ENCODE measurements around the gene TOM1.

Gene TOM1

GRCh38 chr22:35299673-35300499 lies at the start of gene TOM1:
TSS of gene TOM1 (plus strand) at chr22:35299894. CDS start at chr22:35299929, 35 bp downstream.
- DNase-seq (ENCODE audit: low spot score), result peak; percentile 92
- H3K4me3 ChIP-seq (ENCODE audit: severe bottlenecking), result peak within 1 kb of the TSS; percentile 64
- TF ChIP-seq CTCF (IDR thresholded peaks at IDR 0.05; ENCODE audit: poor library complexity, severe bottlenecking), result no peak
- H3K4me1 ChIP-seq (ENCODE audit: insufficient read depth, poor library complexity, severe bottlenecking), result peaks cover 13% of the 10 kb centered on the region
- H3K36me3 ChIP-seq (ENCODE audit: low read depth), result peaks cover 20% of the 10 kb centered on the region
- H3K27ac ChIP-seq (ENCODE audit: poor library complexity, severe bottlenecking), result peak within 1 kb of the TSS; percentile 76
- peak; percentile 95 for ATAC-seq (ENCODE audit: low read depth)
- H3K9me3 ChIP-seq (ENCODE audit: severe bottlenecking), result no peaks in the 10 kb centered on the region
- no peaks in the 10 kb centered on the region for H3K27me3 ChIP-seq (ENCODE audit: insufficient read depth, poor library complexity, severe bottlenecking)

- DNase-seq (ENCODE audit: low spot score) (no peak), ATAC-seq (ENCODE audit: low read depth) (no peak)
- TF ChIP-seq CTCF (IDR thresholded peaks at IDR 0.05; ENCODE audit: poor library complexity, severe bottlenecking), result no peak
- Histone ChIP-seq H3K4me1 (ENCODE audit: insufficient read depth, poor library complexity, severe bottlenecking) (no peaks in the 10 kb centered on the region), H3K36me3 (ENCODE audit: low read depth) (no peaks in the 10 kb centered on the region), H3K27ac (ENCODE audit: poor library complexity, severe bottlenecking) (no peak overlapping the region), H3K9me3 (ENCODE audit: severe bottlenecking) (no peaks in the 10 kb centered on the region), H3K27me3 (ENCODE audit: insufficient read depth, poor library complexity, severe bottlenecking) (no peaks in the 10 kb centered on the region), H3K4me3 (ENCODE audit: severe bottlenecking) (no peak overlapping the region)
Observed at GRCh38 chr22:35250156-35250555, 49.5 kb upstream of the TOM1 start.

- Histone ChIP-seq H3K9me3 (ENCODE audit: severe bottlenecking) (no peaks in the 10 kb centered on the region), H3K36me3 (ENCODE audit: low read depth) (peaks cover 3% of the 10 kb centered on the region), H3K27me3 (ENCODE audit: insufficient read depth, poor library complexity, severe bottlenecking) (no peaks in the 10 kb centered on the region), H3K4me3 (ENCODE audit: severe bottlenecking) (no peak overlapping the region), H3K4me1 (ENCODE audit: insufficient read depth, poor library complexity, severe bottlenecking) (no peaks in the 10 kb centered on the region), H3K27ac (ENCODE audit: poor library complexity, severe bottlenecking) (no peak overlapping the region)
- ATAC-seq (ENCODE audit: low read depth) (no peak), DNase-seq (ENCODE audit: low spot score) (no peak)
- TF ChIP-seq CTCF (IDR thresholded peaks at IDR 0.05; ENCODE audit: poor library complexity, severe bottlenecking), result no peak
Observed at GRCh38 chr22:35253946-35254345, 45.7 kb upstream of the TOM1 start.

GRCh38 chr22:35257002-35257320 lies 42.7 kb upstream of the TOM1 start:
- Histone ChIP-seq H3K9me3 (ENCODE audit: severe bottlenecking) (no peaks in the 10 kb centered on the region), H3K27me3 (ENCODE audit: insufficient read depth, poor library complexity, severe bottlenecking) (no peaks in the 10 kb centered on the region), H3K4me1 (ENCODE audit: insufficient read depth, poor library complexity, severe bottlenecking) (peaks cover 3% of the 10 kb centered on the region), H3K36me3 (ENCODE audit: low read depth) (peaks cover 32% of the 10 kb centered on the region), H3K27ac (ENCODE audit: poor library complexity, severe bottlenecking) (peak overlapping the region; percentile 72), H3K4me3 (ENCODE audit: severe bottlenecking) (peak overlapping the region; percentile 95)
- DNase-seq (ENCODE audit: low spot score) (no peak), ATAC-seq (ENCODE audit: low read depth) (peak; percentile 44)
- TF ChIP-seq CTCF (IDR thresholded peaks at IDR 0.05; ENCODE audit: poor library complexity, severe bottlenecking), result no peak
